Neural progenitor cell (in vitro differentiated cells): ENCODE measurements around the gene PIGN.

Experiments
- EZH2 ChIP-seq: fragments of 200-600 bp; sonication (generic); IDR thresholded peaks from 2 replicates; pipeline ENCODE4 v1.6.1; 2017; ENCODE audit warnings: antibody characterized with exemption, mild to moderate bottlenecking, moderate library complexity
- EZH2phosphoT487 ChIP-seq: fragments of 200-600 bp; sonication (generic); IDR thresholded peaks from 2 replicates; pipeline ENCODE4 v1.6.1; 2017; ENCODE audit warnings: antibody characterized with exemption
- TF ChIP-seq, protein P1 (sequence below): fragments of 200-600 bp; sonication (generic); IDR thresholded peaks from 2 replicates; pipeline ENCODE4 v1.5.1; 2017; ENCODE audit warnings: antibody characterized with exemption, mild to moderate bottlenecking

DNA sequence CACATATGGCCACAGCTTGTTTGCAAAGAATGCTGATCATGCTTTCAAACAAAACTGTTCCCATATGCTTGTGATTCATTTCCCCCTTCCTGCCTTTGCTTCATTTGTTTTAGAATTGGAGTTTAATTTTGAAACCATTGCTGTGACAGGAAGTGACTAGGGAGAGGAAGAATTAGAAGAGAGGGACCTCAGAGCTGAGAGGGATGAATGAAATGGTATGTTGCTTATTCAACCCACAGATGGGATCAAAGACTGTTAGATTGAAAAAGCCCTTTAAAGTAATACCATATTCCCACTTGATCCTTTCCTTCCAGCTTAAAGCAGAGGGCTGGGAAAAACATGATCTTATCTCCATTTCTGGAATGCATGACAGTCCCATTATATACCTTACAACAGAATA lies 187.9 kb downstream of the PIGN start:
- TF ChIP-seq EZH2 (no peak), EZH2phosphoT487 (no peak)
- TF ChIP-seq, protein P1, sequence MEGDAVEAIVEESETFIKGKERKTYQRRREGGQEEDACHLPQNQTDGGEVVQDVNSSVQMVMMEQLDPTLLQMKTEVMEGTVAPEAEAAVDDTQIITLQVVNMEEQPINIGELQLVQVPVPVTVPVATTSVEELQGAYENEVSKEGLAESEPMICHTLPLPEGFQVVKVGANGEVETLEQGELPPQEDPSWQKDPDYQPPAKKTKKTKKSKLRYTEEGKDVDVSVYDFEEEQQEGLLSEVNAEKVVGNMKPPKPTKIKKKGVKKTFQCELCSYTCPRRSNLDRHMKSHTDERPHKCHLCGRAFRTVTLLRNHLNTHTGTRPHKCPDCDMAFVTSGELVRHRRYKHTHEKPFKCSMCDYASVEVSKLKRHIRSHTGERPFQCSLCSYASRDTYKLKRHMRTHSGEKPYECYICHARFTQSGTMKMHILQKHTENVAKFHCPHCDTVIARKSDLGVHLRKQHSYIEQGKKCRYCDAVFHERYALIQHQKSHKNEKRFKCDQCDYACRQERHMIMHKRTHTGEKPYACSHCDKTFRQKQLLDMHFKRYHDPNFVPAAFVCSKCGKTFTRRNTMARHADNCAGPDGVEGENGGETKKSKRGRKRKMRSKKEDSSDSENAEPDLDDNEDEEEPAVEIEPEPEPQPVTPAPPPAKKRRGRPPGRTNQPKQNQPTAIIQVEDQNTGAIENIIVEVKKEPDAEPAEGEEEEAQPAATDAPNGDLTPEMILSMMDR, result no peak
